Adipose tissue (tissue), 3 donors: ENCODE data around the gene ZC3H14. TPM values are rescaled to one million over a fixed set of nuclear protein-coding genes. Genes with fewer than 3 reads are reported as not detected.

Experiments used
- H3K27ac ChIP-seq: one replicate; pipeline ENCODE4 v1.5.1; 2013; ENCODE audit warnings: low read depth, low read length
- WGBS, 3 donors: extraction: QIAGEN DNeasy Blood & Tissue Kit; methylation state at CpG; one replicate each; pipeline ENCODE4 v1.1.7; 2013; 5-methylcytosine and 5-hydroxymethylcytosine counted together
- polyA plus RNA-seq, 3 donors: library from polyadenylated mRNA; stranded (reverse); fragments of 200-250 nt; gene quantifications; one replicate each; pipeline ENCODE4 v1.2.3, GENCODE V29; 2013
- donor health status: healthy with polysubstance abuse.
- donor health status: Bipolar disorder and iron deficiency.
- donor health status: healthy.

ZC3H14 gene
- polyA plus RNA-seq, 3 donors, result 18.0 to 23.5 (median 22.7) TPM

DNA sequence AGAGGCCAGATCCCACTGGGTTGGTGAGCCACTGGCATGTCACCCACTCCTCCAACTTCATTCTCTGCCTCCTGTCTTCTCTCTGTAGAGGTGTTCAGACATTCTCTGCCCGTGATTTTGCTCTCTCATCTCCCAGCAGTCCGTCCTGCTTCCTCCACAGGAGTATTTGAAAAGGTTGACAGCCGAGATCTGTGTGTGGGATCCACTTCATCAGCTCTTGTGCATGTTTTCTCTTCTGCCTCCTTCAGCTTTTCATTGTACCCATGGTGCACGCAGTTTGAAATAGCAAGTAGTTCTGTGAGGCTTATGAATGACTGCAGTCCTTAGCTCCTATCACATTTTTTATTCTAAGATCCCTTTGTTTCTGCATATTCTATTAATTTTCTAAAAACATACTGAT is 34.8 kb downstream of the ZC3H14 start:
- no peak overlapping the region for H3K27ac ChIP-seq
- WGBS, 3 donors, result 93 to 95% (median 94%) methylated on average over 4 of the region's 4 CpGs

DNA sequence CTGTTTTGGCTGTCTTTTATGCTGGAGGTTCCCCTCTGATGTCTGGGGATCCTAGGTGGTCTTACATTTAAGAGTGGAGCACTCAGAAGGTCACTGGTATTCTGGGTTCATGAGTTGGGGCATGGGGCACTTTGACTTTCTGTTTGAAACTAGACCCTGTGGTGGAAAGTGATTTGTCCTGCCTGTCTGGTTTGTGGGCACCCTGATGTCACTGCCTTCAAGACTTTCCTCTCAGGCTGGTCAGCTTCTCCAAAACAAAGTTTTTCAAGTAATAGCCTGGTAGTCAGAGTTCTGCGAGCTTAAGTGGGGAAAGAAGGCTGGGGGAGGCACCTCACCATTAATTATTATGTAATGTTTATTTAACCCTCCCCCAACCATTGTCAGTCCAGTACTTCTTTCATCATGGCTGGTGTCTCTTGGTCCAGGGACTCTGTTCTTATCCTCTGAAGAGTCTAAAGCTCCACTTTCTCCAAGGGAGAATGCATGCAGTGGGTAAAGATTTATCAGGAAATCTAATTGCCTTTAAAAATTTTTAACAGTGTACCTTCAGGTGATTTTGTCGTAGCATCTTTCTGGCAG is 35.3 kb downstream of the ZC3H14 start:
- 78 to 85% (median 82%) methylated on average over 2 of the region's 2 CpGs for WGBS, 3 donors
- no peak overlapping the region for H3K27ac ChIP-seq

DNA sequence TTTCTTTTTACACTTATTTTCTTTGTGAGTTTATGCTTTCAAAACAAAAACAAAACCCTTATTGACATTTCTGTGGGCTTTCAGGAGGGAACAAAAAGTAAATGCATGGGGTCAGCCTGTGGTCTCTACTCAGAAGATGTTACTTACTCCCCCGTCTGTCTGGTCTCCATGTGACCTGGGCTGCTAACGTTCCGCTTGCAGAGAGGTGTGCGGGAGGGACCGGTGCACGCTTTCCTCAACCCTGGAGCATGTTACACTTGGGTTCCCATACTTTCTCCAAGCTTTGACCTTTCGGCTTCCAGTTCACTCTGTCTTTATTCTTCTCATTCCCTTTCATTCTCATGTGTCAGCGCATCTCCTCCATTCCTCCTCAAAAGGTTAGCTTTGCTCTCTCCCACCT is 36.5 kb downstream of the ZC3H14 start:
- H3K27ac ChIP-seq, result no peak overlapping the region
- whole genome bisulfite sequencing, 3 donors, result 92 to 94% (median 93%) methylated on average over 8 of the region's 8 CpGs

DNA sequence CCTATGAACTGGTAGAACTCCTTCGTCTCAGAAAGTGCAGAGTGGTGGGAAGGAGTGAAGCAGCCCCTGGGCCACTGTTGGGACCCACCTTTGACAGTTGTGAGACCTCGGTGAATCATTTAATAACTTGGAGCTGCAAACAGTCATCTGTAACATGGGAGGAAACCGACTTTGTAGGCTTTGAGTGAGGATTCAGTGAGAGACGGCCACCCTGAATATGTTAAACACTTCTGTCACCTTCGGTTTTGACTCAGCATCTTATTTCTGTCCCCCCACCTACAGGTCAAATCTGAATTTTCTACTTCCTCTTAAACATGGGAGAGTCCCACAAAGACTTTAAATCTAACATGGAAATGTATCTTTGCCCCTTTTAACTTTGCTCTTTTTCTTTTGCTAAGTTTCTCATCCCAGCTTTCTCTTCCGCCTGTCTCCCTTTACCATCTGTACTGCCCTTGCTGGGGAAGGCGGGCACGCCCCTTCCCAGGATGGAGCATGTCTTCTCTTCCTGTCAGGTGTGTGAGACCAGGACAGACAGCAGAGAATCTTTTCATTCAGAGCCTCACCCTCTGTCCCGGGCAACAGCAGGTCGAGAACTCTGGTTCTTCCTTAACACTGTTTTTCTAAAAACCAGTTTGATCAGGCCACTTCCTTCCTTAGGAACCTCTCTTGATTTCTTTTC is 37.1 kb downstream of the ZC3H14 start:
- WGBS, 3 donors, result 81 to 90% (median 84%) methylated on average over 10 of the region's 10 CpGs

DNA sequence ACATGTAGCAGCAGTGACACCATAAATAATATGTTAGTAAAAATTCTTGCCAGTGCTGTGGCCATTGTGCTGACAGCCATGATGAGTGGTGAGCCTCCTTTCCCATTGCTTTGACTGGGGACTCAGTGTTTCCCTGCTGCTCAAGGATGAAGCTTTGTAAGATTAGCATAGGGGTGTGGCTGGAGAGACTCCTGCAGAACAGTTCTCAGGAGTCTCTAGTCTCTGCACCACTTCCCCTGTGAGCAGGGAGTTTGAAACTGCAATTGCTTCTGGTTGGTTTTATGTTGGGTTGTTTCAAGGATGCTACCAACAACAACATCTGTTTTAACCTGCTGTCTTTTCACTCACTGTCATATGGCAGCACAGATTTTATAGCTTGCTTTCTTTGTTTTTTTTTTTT is 41.4 kb downstream of the ZC3H14 start:
- no peak overlapping the region for H3K27ac ChIP-seq

More for the DNA sequence above, 37.1 kb downstream of the ZC3H14 start:
- no peak overlapping the region for H3K27ac ChIP-seq

DNA sequence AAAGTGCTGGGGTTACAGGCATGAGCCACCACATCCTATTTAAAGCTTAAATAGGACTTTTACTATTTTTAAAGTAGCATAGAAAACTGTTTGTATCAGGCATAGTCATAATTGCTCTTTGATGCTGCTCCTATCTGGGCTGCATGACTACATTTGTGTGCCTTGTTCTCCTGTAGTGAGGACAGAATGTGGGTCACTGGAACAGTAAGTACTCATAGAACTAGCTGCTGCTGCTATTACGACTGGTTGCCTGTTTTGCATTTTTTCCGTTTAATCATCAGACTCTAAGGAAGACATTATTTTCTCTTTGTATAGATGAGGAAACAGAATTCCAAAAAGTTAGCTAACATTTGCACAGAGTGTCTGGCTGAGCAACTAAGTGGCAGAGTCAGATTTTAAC is 42.8 kb downstream of the ZC3H14 start:
- WGBS, 3 donors, result 75 to 86% (median 83%) methylated on average over 2 of the region's 2 CpGs
- H3K27ac ChIP-seq, result no peak overlapping the region

DNA sequence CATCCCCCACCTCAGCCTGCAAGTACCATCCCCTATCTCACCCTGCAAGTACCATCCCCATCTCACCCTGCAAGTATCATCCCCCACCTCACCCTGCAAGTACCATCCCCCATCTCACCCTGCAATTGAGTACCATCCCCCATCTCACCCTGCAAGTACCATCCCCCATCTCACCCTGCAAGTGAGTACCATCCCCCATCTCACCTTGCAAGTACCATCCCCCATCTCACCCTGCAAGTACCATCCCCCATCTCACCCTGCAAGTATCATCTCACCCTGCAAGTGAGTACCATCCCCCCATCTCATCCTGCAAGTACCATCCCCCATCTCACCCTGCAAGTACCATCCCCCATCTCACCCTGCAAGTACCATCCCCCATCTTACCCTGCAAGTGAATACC is 45.0 kb downstream of the ZC3H14 start:
- H3K27ac ChIP-seq, result no peak overlapping the region

DNA sequence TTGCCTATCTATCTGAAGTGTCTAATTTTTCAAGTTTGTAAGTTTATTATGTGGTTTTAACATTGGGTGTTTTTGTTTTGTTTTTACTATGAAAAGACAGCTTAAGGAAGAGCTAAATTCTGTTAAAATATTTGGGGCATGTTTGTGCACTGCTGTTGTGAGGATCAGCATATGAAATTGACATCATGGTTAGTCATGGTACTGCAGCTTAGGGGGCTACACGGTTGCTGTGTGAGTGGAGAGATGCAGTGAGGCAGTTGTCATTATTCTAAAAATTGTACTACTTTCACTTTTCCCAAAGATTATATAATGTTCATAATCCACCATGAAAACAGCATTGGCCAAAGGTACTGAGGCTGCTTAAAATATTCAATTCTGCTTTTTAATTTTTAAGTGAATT is 49.0 kb downstream of the ZC3H14 start:
- no peak overlapping the region for H3K27ac ChIP-seq
- WGBS, 3 donors, result 39 to 65% (median 46%) methylated on average over 1 of the region's 1 CpG

DNA sequence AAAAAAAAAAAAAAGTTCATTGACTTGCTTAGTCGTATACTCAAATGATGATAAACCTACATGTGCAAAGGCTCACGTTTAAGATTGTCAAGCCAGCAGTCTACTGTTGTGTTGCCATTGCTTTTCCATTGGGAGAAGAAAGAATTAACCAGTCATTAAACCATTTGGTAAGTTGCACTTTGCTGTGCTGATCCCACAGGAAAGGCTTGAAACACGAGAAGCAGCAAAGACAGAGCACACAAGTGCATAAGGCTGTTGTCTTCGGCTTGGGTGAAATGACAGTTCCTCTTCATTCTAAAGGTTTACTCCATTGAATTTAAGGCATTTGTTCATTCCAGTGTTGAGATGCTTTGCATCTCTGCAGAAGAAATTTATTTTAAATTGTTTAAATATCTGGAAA is 50.1 kb downstream of the ZC3H14 start:
- WGBS, 3 donors, result 74 to 83% (median 79%) methylated on average over 4 of the region's 4 CpGs
- H3K27ac ChIP-seq, result no peak overlapping the region

DNA sequence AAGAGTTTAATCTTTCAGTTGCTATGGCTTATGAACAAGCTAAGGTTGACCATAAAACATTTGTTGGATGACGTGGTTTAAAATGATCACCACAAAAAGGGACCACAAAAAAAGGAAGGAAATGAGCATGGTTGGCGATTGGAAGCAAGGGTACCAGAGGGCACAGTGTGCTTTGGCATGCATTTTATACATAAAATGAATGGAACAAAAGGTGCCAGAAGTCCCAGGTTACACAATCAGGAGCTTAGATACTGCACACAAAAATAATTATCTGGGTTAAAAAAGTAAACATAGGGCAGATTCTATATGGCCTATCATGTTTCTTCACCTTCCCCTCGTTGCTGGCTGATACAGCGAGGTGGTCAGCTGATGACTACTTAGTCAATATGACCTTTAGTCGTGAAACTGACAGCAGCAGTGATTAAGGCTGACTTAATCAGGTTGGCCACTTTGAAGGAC is 50.7 kb downstream of the ZC3H14 start:
- 23 to 52% (median 50%) methylated on average over 5 of the region's 5 CpGs for WGBS, 3 donors

DNA sequence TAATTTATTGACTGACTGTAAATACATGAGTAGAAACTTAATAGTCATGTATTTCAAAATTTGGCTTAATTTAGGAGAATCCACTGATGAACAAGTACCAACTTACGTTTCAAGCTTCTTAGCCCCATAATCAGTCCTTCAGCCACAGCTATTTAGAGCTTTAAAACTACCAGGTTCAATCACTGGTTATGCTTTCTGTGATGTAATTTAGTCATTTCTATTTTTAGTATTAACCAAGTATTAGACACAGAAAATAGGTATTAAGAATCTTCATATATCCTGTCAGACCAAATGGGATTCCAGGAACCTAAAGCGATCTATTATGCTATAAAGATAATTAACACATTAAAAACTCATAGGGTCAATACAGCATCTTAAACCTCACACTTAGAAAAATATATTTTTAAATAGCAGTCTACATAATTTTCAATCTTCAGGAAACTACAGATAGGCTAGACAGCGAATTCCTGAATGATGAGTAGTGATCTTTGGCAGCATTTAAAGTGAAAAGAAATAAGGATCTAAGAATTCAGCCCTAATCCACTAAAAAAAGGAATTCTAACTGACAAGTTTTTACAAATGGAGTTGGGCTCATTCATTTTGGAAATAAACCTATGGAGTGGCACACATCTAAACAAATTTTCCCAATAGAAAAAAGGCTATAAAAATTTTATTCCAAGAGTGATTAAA is 51.5 kb downstream of the ZC3H14 start:
- WGBS, 3 donors, result 70 to 79% (median 71%) methylated on average over 3 of the region's 3 CpGs
- no peak overlapping the region for H3K27ac ChIP-seq

More for the DNA sequence above, 50.7 kb downstream of the ZC3H14 start:
- H3K27ac ChIP-seq, result no peak overlapping the region

DNA sequence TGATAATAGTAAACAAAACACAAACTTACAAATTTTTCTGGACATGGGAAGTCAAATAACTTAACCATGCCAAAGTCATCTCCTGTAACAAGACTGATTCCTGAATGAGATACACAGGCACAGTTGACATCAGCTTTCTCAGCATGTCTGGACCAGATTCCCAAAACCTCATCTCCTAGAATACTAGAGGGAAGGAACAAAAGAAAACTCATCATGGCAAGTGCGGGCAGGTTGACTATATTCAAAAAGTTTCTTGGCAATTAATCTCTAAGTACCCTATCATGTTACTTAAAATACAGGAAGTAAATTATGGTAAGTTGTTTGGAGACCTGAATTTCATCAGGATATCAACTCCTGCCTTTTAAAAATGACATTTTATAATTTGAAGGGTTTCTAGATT is 53.9 kb downstream of the ZC3H14 start:
- no peak overlapping the region for H3K27ac ChIP-seq
- WGBS, 3 donors, result 95 to 97% (median 95%) methylated on average over 1 of the region's 1 CpG

DNA sequence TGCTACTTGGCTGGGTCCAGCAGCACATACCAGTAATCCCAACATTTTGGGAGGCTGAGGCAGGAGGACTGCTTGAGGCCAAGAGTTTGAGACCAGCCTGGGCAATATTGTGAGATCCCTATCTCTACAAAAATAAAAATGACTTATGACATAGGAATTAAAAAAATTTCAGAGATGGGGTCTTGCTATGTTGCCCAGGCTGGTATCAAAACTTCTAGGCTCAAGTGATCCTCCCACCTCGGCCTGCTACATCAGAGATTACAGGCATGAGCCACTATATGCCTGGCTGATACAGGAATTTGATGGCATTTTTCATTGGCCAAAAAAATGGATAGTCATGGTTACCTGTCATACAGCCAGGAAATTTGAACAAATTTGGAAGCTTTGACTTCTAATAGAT is 54.6 kb downstream of the ZC3H14 start:
- WGBS, 3 donors, result 93 to 98% (median 97%) methylated on average over 1 of the region's 1 CpG

DNA sequence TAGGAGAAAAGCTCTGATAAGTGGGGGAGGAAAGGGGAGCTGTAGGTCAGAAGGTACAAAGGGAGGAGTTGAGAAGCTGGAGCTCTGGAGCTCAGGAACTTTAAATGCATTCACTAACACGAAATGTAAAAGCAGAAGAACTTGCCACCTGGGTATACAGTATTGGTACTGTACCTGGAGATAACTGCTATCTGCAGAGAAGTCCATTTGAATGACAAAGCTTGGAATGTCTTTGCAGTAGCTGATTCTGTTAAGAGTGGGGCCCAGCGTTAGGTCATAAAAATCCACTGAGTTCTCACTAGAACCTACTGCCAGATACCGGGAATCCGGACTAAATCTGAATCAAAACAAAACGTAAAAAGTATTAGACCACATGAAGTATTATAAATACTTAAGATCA is 55.6 kb downstream of the ZC3H14 start:
- 83 to 84% (median 83%) methylated on average over 5 of the region's 5 CpGs for WGBS, 3 donors
- no peak overlapping the region for H3K27ac ChIP-seq

More for the DNA sequence above, 54.6 kb downstream of the ZC3H14 start:
- H3K27ac ChIP-seq, result no peak overlapping the region

DNA sequence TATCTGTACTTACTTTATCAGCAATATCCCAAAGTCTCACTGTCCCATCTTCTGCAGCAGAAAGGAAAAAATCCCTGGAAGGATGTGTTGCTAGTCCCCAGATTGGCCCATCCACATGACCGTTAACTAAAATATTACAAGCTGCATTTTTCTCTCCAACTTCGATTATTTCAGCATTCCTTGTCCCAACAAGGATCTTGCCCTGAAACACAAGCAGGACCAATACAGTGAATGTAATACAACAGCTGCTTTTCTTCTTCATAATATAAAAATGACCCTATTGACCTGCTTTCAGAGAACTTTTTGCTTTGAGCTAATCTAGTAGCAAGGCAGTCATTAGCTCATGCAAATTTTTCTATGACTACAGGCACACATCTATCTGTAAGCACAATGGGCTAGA is 58.3 kb downstream of the ZC3H14 start:
- H3K27ac ChIP-seq, result no peak overlapping the region
- 53 to 83% (median 77%) methylated on average over 2 of the region's 2 CpGs for WGBS, 3 donors

DNA sequence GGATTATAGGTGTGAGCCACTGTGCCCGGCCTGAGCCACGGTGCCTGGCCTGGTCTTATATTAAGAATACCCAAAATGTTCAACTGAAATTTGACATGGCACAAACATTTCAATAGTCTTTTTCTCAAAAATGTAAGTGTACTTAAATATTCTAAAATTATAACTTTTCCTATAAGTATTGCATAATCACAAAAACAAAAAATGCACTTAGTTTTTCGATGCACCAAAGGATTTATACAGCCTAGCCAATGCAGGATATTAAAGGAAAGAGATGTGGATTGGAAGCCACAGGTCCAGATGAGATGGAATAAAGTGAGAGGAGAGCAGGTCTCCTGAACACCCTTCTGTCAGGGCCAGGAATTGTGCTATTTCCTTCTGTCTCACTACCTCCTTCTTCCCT is 62.8 kb downstream of the ZC3H14 start:
- 92 to 97% (median 95%) methylated on average over 3 of the region's 3 CpGs for WGBS, 3 donors
- H3K27ac ChIP-seq, result no peak overlapping the region

DNA sequence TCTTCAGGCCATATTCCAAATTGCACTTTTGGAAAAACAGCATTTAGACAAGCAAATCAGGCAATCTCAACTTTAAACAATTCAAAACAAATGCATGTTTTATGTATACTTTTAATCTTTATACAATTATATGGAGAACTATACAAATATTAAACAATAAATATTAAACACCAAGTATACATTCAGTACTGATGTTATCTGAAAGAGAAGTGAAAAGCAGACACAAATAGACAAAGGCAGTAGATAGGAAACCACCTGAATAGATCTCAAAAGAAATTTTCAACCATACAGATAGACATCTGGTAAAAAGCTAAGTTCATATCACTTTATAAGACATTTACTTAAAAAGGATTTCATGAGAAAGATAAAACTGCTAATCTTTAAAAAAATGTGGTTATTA is 65.2 kb downstream of the ZC3H14 start:
- no peak overlapping the region for H3K27ac ChIP-seq

DNA sequence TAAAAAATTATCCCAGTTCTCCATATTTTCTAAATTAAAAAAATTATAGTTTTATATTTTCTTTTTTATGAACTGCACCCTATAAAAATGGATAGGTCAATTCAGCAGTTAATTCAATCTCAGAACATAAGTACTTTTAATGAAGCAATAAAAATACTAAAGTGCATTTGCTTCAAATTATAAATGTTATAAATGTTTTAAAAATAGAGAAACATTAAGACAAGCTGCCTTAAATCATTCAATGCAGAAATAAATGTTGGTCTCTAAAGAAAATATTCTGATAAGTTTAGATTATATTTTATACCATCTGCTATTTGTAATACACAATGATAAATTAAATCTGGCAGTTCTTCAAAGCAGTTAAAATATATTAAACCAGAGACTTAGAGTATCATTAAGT is 65.6 kb downstream of the ZC3H14 start:
- H3K27ac ChIP-seq, result no peak overlapping the region

DNA sequence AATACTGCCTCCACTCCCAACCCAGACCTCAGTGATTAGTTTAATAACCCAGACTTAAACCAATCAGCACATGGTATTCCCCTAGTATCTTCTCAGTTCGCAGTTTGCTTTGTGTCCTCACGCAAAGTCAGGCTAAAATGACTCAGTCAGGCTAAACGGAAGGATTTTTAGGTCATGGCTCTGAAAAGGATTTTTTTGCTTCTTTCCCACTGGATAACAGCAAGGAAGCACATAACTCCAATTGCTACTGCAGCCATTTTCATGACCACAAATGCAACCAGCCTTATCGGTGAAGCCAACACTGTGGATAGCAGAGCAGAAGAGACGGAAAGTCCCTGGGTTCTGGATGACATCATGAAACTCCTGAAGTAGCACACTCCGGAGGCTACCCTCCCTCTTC is 67.7 kb downstream of the ZC3H14 start:
- WGBS, 3 donors, result 64 to 84% (median 69%) methylated on average over 6 of the region's 6 CpGs
- H3K27ac ChIP-seq, result no peak overlapping the region

DNA sequence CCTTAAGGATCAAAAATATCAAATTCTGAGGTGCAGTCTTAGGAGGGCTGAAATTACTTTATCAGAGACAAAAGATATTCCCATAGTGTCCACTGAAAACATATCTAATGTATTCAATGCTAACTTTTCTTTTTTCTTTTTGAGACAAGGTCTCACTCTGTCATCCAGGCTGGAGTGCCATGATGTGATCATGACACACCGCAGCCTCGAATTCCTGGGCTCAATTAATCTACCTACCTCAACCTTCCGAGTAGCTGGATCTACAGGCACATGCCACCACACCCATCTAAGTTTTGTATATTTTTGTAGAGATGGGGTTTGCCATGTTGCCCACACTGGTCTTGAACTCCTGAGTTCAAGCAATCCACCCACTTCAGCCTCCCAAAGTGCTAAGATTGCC is 68.3 kb downstream of the ZC3H14 start:
- 65 to 81% (median 76%) methylated on average over 3 of the region's 3 CpGs for WGBS, 3 donors

More for the DNA sequence above, 68.3 kb downstream of the ZC3H14 start:
- H3K27ac ChIP-seq, result no peak overlapping the region
